Measurements from ENCODE around the gene RNASEH1.

GRCh38 chr2:3503483-3503882 lies 54.6 kb downstream of the RNASEH1 start:
- no peak for TF ChIP-seq MXI1 (IDR thresholded peaks at IDR 0.05; ENCODE audit: borderline replicate concordance, low read depth, low read length)
- no peak for TF ChIP-seq SRSF4 (IDR thresholded peaks at IDR 0.05; ENCODE audit: low read depth, low read length, poor library complexity, severe bottlenecking)

Measured in HepG2 (cell line).